Measurements from ENCODE around the gene SGMS1.
"Not testable (repeated sequence)": the region's sequence is repeated elsewhere in the genome, so short reads cannot be mapped to it uniquely, and the experiment has no call there.

SGMS1 gene

GRCh38 chr10:50437248-50437647 is 186.5 kb downstream of the SGMS1 start:
- ChIA-PET POLR2A (ENCODE audit: low non-redundant PET) (no interaction called here), CTCF (no interaction called here)
- no peak for TF ChIP-seq CTCF (conservative IDR thresholded peaks at IDR 0.05; ENCODE audit: low read depth)
- H3K27ac ChIP-seq = no peak overlapping the region
- no peak for DNase-seq (ENCODE audit: low spot score)

GRCh38 chr10:50436805-50437204 is 187.0 kb downstream of the SGMS1 start:
- ChIA-PET CTCF (no interaction called here), POLR2A (ENCODE audit: low non-redundant PET) (no interaction called here)
- DNase-seq (ENCODE audit: low spot score) = no peak
- TF ChIP-seq CTCF (conservative IDR thresholded peaks at IDR 0.05; ENCODE audit: low read depth) = no peak
- no peak overlapping the region for H3K27ac ChIP-seq

GRCh38 chr10:50432211-50433009 is 191.3 kb downstream of the SGMS1 start:
- CTCF ChIA-PET = interaction anchor here (0.6 kb wide), 2 partner anchors 37 to 164 kb away, joined by 3 read pairs; no protein-coding TSS in a partner anchor
- TF ChIP-seq CTCF (conservative IDR thresholded peaks at IDR 0.05; ENCODE audit: low read depth) = no peak
- POLR2A ChIA-PET (ENCODE audit: low non-redundant PET) = no interaction called here
- no peak overlapping the region for H3K27ac ChIP-seq
- DNase-seq (ENCODE audit: low spot score) = no peak

GRCh38 chr10:50431791-50432190 is 192.0 kb downstream of the SGMS1 start:
- ChIA-PET POLR2A (ENCODE audit: low non-redundant PET) (no interaction called here), CTCF (interaction anchor here (0.6 kb wide), 2 partner anchors 37 to 163 kb away, joined by 3 read pairs; no protein-coding TSS in a partner anchor)
- H3K27ac ChIP-seq = no peak overlapping the region
- no peak for DNase-seq (ENCODE audit: low spot score)
- no peak for TF ChIP-seq CTCF (conservative IDR thresholded peaks at IDR 0.05; ENCODE audit: low read depth)

GRCh38 chr10:50431133-50431532 is 192.6 kb downstream of the SGMS1 start:
- H3K27ac ChIP-seq = no peak overlapping the region
- ChIA-PET POLR2A (ENCODE audit: low non-redundant PET) (no interaction called here), CTCF (no interaction called here)
- no peak for DNase-seq (ENCODE audit: low spot score)
- TF ChIP-seq CTCF (conservative IDR thresholded peaks at IDR 0.05; ENCODE audit: low read depth) = no peak

- TF ChIP-seq CTCF (conservative IDR thresholded peaks at IDR 0.05; ENCODE audit: low read depth) = no peak
- ChIA-PET POLR2A (ENCODE audit: low non-redundant PET) (no interaction called here), CTCF (interaction anchor here (0.7 kb wide), 1 partner anchor 601 kb away, joined by 3 read pairs; no protein-coding TSS in a partner anchor)
- no peak overlapping the region for H3K27ac ChIP-seq
- DNase-seq (ENCODE audit: low spot score) = no peak
These were observed 197.3 kb downstream of the SGMS1 start for GRCh38 chr10:50426485-50426884.

- CTCF ChIA-PET = interaction anchor here (0.6 kb wide), 1 partner anchor 52 kb away, joined by 4 read pairs; no protein-coding TSS in a partner anchor
- DNase-seq (ENCODE audit: low spot score); H3K27ac ChIP-seq; POLR2A ChIA-PET (ENCODE audit: low non-redundant PET): not testable (repeated sequence)
These were observed 198.5 kb downstream of the SGMS1 start for GRCh38 chr10:50425215-50425614.
